ENCODE results near the gene BCAS3. TPM values are rescaled to one million over a fixed set of nuclear protein-coding genes. Genes with fewer than 3 reads are reported as not detected.

Gene BCAS3
- total RNA-seq, 2 donors from 2014 or later: 14.7 to 17.5 TPM

GRCh38 chr17:61413661-61414126 is 736.0 kb downstream of the BCAS3 start:
- intact Hi-C loops (cut with DNase I): loop anchor here (10.0 kb wide), 2 partner anchors 141 to 421 kb away; no protein-coding TSS in a partner anchor
- ATAC-seq (no peak), DNase-seq (no peak)

DNA sequence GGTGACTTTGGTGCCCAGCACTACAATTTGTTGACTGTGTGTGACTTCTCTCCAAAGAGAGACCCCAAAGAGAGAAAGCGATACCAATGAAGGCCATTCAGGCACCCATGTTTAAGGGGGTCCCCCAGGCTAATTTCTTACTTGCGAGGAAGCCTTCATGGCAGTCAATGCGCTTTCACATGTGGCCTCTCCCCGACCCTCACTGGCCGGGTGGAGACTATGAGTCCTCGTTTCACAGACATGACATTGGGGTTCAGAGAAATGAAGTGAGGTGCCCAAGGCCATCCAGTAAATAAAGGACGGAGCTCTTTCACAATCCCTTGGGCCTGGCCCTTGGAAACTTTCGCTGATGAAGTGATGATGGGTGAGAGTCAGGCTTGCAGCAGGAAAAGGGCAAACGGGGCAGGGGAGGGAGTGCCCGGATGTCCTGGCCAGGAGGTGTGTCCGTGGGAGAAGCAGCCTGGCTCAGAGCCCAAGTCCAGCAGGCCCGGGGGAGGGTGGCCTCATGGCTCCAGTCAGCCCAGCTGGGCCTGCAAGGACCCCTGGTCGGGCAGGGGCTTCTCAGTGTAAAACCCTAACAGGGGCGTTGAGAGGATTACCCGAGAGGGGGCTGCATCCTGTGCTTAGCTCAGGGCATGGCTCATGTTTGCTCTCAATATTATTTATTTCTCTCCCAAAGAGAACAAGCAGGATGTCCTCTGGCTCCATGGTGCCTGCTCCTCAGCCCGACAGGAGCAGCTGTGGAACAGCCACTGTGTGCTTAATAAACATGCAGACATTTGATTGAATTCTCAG is 736.7 kb downstream of the BCAS3 start:
- ATAC-seq: no peak
- intact Hi-C loops (cut with DNase I): loop anchor here (10.0 kb wide), 2 partner anchors 140 to 420 kb away; no protein-coding TSS in a partner anchor
- DNase-seq: peak; percentile 51

- intact Hi-C loops (cut with DNase I): loop anchor here (5.0 to 10.0 kb wide), 4 partner anchors 137 to 652 kb away; partner anchors contain the start of gene MED13 (in 1 of the 2)
- ATAC-seq: no peak
- no peak for DNase-seq
Observed at GRCh38 chr17:61414936-61415251, 737.2 kb downstream of the BCAS3 start.

- DNase-seq (no peak), ATAC-seq (no peak)
- intact Hi-C loops (cut with DNase I): loop anchor here (5.0 to 10.0 kb wide), 4 partner anchors 137 to 652 kb away; partner anchors contain the start of gene MED13 (in 1 of the 2)
Observed at GRCh38 chr17:61415374-61416210, 737.9 kb downstream of the BCAS3 start.

DNA sequence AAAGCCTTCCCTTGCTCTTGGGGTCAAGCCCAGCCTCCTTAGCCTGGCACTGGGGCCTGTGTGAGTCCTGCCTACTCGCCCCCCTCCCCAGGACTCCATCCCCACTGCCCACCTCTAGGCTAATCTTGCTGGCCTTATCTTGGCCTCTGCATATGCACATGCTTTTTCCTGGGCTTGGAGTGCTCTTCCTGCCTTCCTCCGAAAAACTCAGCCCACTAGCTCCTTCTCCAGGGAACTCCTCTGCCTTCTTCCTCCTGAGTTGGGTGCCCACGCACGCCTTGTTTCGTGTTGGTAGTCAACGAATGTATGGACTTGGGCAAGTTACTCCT is 738.5 kb downstream of the BCAS3 start:
- ATAC-seq (no peak), DNase-seq (no peak)
- intact Hi-C loops (cut with DNase I): loop anchor here (5.0 to 10.0 kb wide), 4 partner anchors 136 to 651 kb away; partner anchors contain the start of gene MED13 (in 1 of the 2)

DNA sequence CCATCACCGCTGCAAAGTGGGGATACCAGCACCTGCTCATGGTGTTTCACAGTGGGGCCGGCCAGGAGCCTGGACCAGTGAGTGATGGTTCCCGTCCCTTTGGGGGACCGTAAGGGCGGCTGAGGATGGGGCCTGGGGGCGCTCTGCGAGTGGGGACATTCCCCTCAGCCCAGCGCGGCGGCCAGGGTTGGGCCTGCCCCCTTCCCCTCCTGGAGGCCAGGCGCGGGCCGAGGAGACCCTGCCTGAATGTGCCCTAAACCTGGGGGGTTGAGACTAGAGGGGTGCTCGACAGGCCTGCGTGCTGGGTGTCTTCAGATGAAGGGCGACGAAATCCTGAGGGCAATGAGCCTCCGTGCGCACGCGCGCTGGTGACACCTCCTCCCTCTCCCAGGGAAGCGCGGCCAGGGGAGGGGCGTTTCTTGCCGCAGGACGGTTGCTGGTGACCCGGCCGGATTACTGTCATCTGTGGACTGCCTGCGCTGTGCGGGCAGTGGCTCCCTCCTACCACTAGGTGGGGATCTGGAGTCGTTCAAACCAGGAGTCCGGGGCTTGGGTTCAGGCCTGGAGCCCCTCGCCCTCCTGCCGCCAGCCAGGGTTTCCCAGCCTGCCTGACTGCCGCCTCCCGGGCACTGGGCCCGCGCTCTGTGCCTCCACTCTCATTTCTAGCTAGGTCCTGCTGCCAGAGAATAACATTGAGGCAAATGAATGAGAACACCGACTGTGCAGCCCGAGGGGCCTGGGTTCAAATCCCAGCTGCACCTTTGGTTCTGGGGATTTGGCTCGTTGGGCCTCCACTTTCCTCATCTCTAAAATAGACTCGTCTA is 739.1 kb downstream of the BCAS3 start:
- ATAC-seq (peak; percentile 72 to 81), DNase-seq (peak; percentile 92)
- intact Hi-C loops (cut with DNase I): loop anchor here (5.0 to 10.0 kb wide), 4 partner anchors 136 to 651 kb away; partner anchors contain the start of gene MED13 (in 1 of the 2)

- no peak for DNase-seq
- ATAC-seq: no peak
- intact Hi-C loops (cut with DNase I): loop anchor here (5.0 to 10.0 kb wide), 4 partner anchors 134 to 649 kb away; partner anchors contain the start of gene MED13 (in 1 of the 2)
Observed at GRCh38 chr17:61418449-61418848, 740.8 kb downstream of the BCAS3 start.

- DNase-seq: no peak
- intact Hi-C loops (cut with DNase I): loop anchor here (5.0 to 10.0 kb wide), 4 partner anchors 133 to 648 kb away; partner anchors contain the start of gene MED13 (in 1 of the 2)
- ATAC-seq: no peak
Observed at GRCh38 chr17:61419496-61420046, 741.9 kb downstream of the BCAS3 start.

DNA sequence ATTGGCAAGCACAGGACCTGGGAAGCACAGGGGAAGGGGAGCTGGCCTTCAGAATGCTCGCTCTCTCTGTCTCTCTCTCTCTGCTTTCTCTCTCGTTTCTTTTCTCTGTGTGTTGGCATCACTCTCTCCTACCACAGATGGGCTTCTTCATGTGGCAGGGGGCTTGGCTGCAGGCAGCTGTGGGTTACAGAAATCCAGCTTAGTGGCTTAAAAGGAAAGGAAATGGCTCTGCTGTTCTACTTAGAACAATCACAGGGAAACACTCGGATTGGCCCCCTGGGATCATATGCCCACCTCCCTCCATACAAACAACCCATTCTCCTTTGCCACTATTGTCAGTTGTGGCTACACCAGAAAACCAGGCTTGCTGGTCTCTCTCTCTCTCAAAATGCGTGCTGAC is 742.4 kb downstream of the BCAS3 start:
- ATAC-seq: no peak
- DNase-seq: no peak
- intact Hi-C loops (cut with DNase I): no loop called here

DNA sequence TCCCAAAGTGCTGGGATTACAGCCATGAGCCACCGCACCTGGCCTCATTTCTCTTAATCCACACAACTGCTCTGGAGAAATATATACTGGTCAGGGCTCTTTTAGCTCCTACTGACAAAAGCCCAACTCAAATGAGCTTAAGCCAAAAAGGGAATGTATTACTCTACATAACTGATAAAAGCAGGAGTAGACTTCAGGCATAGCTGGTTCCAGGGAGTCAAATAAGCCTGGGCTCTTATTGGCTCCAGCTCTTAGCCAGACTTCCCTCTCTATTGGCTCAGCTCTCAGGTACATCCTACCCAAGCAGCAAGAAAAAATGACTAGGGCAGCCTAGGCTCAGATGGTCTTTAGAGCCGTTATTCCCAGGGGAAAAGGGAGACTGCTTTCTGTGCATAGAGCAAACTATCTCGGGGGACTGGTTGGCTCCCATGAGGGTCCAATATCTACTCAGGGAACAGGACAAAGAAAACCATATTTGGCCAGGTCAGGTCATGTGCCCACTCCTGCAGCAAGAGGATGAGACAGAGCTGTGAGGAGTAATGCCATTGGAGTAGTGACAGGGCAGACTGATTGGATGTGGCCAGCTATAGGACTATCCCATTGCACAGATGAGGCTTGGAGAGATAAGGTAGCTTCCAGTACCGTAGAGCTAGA is 743.2 kb downstream of the BCAS3 start:
- intact Hi-C loops (cut with DNase I): no loop called here
- DNase-seq: no peak

GRCh38 chr17:61421460-61421859 is 743.8 kb downstream of the BCAS3 start:
- no peak for DNase-seq
- intact Hi-C loops (cut with DNase I): no loop called here
- no peak for ATAC-seq

More for the DNA sequence above, 743.2 kb downstream of the BCAS3 start:
- no peak for ATAC-seq

GRCh38 chr17:61422116-61422799 is 744.6 kb downstream of the BCAS3 start:
- intact Hi-C loops (cut with DNase I): no loop called here
- no peak for ATAC-seq
- no peak for DNase-seq

GRCh38 chr17:61422869-61423268 is 745.2 kb downstream of the BCAS3 start:
- intact Hi-C loops (cut with DNase I): no loop called here
- ATAC-seq (no peak), DNase-seq (no peak)

DNA sequence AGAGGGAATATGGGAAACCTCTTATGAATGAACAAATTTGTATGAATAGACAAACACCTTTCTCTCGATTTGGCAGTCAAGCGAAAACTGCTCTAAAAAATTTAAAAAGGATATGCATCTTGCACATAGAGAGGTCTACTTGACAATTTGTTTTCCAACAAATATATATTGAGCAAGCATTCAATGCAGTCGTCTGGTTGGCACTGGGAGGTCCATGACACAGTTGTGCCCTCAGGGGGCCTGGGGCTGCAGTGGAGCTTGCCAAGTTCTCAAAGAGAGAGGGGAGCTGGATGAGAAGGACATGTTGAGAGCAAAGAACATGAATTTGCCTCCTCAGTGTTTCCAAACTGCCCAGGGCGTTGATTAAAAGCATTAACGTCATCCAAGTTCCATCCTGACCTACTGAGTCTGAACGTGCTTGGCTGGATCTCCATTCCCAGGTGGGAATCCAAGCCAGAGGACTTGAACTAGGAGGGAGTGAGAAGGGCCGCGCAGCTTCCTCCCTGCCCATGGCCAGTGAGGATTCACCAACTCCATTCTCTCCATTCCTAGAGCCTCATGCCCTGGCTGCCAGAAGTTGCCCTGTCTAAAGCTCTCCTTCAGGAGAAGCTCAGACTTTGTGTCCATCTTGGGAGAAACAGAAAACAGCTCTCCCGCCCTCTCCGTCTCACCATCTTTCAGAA is 746.5 kb downstream of the BCAS3 start:
- DNase-seq (no peak), ATAC-seq (no peak)
- intact Hi-C loops (cut with DNase I): no loop called here

GRCh38 chr17:61425682-61426481 is 748.2 kb downstream of the BCAS3 start:
- intact Hi-C loops (cut with DNase I): no loop called here
- no peak for DNase-seq
- ATAC-seq: no peak
